Thymus (tissue), 11 donors: Measurements from ENCODE around the gene MTAP. TPM values are rescaled to one million over a fixed set of nuclear protein-coding genes. Genes with fewer than 3 reads are reported as not detected.
A peak's percentile ranks its signal among the peaks of the same experiment; 100 is the strongest.

Experiments used
- DNase-seq, 9 donors: peaks; one replicate each; pipeline ENCODE4 v3.0.0-alpha.2; 2013; ENCODE audit warnings: low spot score in 9 of 9, low read depth in 6 of 9, missing footprints in 1 of 9
- H3K27ac ChIP-seq, 2 donors: one replicate each; pipeline ENCODE4 v1.5.1; 2013; ENCODE audit warnings: control low read depth in 1 of 2, low read depth in 1 of 2, low read length in 1 of 2, mild to moderate bottlenecking in 1 of 2, moderate library complexity in 1 of 2
- H3K27me3 ChIP-seq, 2 donors: one replicate each; pipeline ENCODE4 v1.5.1; 2013; ENCODE audit warnings: low read length in 1 of 2; ENCODE audit not compliant: control insufficient read depth in 2 of 2, insufficient read depth in 1 of 2
- H3K36me3 ChIP-seq, 2 donors: one replicate each; pipeline ENCODE4 v1.5.1; 2013; ENCODE audit warnings: low read length in 1 of 2, mild to moderate bottlenecking in 1 of 2, moderate library complexity in 1 of 2; ENCODE audit not compliant: control insufficient read depth in 2 of 2, insufficient read depth in 2 of 2
- H3K4me1 ChIP-seq, 2 donors: one replicate each; pipeline ENCODE4 v1.5.1; 2013; ENCODE audit warnings: low read length in 2 of 2; ENCODE audit not compliant: control insufficient read depth in 2 of 2, insufficient read depth in 2 of 2
- H3K4me3 ChIP-seq, 2 donors: one replicate each; pipeline ENCODE4 v1.5.1; 2013; ENCODE audit warnings: low read length in 2 of 2, control low read depth in 1 of 2, mild to moderate bottlenecking in 1 of 2
- H3K9me3 ChIP-seq, 2 donors: one replicate each; pipeline ENCODE4 v1.5.1; 2013; ENCODE audit warnings: low read length in 1 of 2, mild to moderate bottlenecking in 1 of 2; ENCODE audit not compliant: control insufficient read depth in 2 of 2, insufficient read depth in 1 of 2
- WGBS: extraction: QIAGEN DNeasy Blood & Tissue Kit; methylation state at CpG from one replicate; pipeline ENCODE4 v1.1.7; 2013; 5-methylcytosine and 5-hydroxymethylcytosine counted together
- polyA plus RNA-seq: library from polyadenylated mRNA; stranded (reverse); fragments of 200-250 nt; gene quantifications from one replicate; pipeline ENCODE4 v1.2.3, GENCODE V29; 2013
- total RNA-seq: library from RNA; stranded (reverse); fragments of 120-200 nt; gene quantifications from one replicate; pipeline ENCODE4 v1.2.4, GENCODE V29; 2013
- donor health status: healthy.

MTAP gene
- total and polyA plus RNA-seq, 2 donors: 12.4 to 20.8 TPM

- Histone ChIP-seq H3K27me3 (peaks cover 72 to 100% of the 10 kb centered on the region in 2 donors), H3K4me1 (peaks cover 3 to 23% of the 10 kb centered on the region in 2 donors), H3K27ac (no peak overlapping the region), H3K9me3 (peaks cover 4 to 20% of the 10 kb centered on the region in 2 donors), H3K36me3 (no peaks in the 10 kb centered on the region), H3K4me3 (no peak overlapping the region)
- 7% methylated on average over 45 of the region's 45 CpGs for WGBS
- no peak for DNase-seq
These were observed 168.6 kb downstream of the MTAP start for GRCh38 chr9:21970800-21971640.

- H3K4me3 ChIP-seq: no peak overlapping the region
- no peaks in the 10 kb centered on the region for H3K36me3 ChIP-seq
- H3K4me1 ChIP-seq: peaks cover 3 to 20% of the 10 kb centered on the region in 2 donors
- H3K9me3 ChIP-seq: peaks cover 4 to 15% of the 10 kb centered on the region in 2 donors
- DNase-seq: no peak
- H3K27me3 ChIP-seq: peaks cover 65 to 100% of the 10 kb centered on the region in 2 donors
- no peak overlapping the region for H3K27ac ChIP-seq
These were observed 169.9 kb downstream of the MTAP start for GRCh38 chr9:21972361-21972760.

GRCh38 chr9:21974343-21974721 is 171.9 kb downstream of the MTAP start:
- H3K27ac ChIP-seq: no peak overlapping the region
- peak in 1 of 9 donors; percentile 19 for DNase-seq
- H3K27me3 ChIP-seq: peaks cover 60 to 99% of the 10 kb centered on the region in 2 donors
- peak overlapping the region in 1 of 2 donors; percentile 58 for H3K4me3 ChIP-seq
- WGBS: 4% methylated on average over 21 of the region's 21 CpGs
- H3K4me1 ChIP-seq: peaks cover 3 to 13% of the 10 kb centered on the region in 2 donors
- H3K36me3 ChIP-seq: no peaks in the 10 kb centered on the region
- H3K9me3 ChIP-seq: peaks cover 0 to 6% of the 10 kb centered on the region in 2 donors

GRCh38 chr9:21974722-21975409 is 172.4 kb downstream of the MTAP start:
- H3K4me3 ChIP-seq: peak overlapping the region; percentile 27 to 58
- H3K27ac ChIP-seq: no peak overlapping the region
- H3K4me1 ChIP-seq: peaks cover 3 to 13% of the 10 kb centered on the region in 2 donors
- H3K36me3 ChIP-seq: no peaks in the 10 kb centered on the region
- peaks cover 60 to 99% of the 10 kb centered on the region in 2 donors for H3K27me3 ChIP-seq
- DNase-seq: peak in 2 of 9 donors; percentile 42 to 72
- peaks cover 0 to 6% of the 10 kb centered on the region in 2 donors for H3K9me3 ChIP-seq
- WGBS: under 1% methylated on average over 51 of the region's 51 CpGs

GRCh38 chr9:21976334-21976875 is 174.0 kb downstream of the MTAP start:
- 31% methylated on average over 19 of the region's 19 CpGs for WGBS
- Histone ChIP-seq H3K27me3 (peaks cover 47 to 94% of the 10 kb centered on the region in 2 donors), H3K36me3 (no peaks in the 10 kb centered on the region)

GRCh38 chr9:21982391-21982790 is 180.0 kb downstream of the MTAP start:
- Histone ChIP-seq H3K36me3 (no peaks in the 10 kb centered on the region), H3K4me1 (no peaks in the 10 kb centered on the region), H3K27me3 (peaks cover 28 to 83% of the 10 kb centered on the region in 2 donors), H3K4me3 (no peak overlapping the region), H3K27ac (no peak overlapping the region), H3K9me3 (no peaks in the 10 kb centered on the region)
- no peak for DNase-seq
- 77% methylated on average over 1 of the region's 1 CpG for WGBS

More at GRCh38 chr9:21976334-21976875, 174.0 kb downstream of the MTAP start:
- Histone ChIP-seq H3K4me3 (no peak overlapping the region), H3K4me1 (peaks cover 3 to 13% of the 10 kb centered on the region in 2 donors), H3K27ac (no peak overlapping the region), H3K9me3 (no peaks in the 10 kb centered on the region)
- DNase-seq: no peak

- no peaks in the 10 kb centered on the region for H3K36me3 ChIP-seq
- H3K9me3 ChIP-seq: no peaks in the 10 kb centered on the region
- no peak for DNase-seq
- no peak overlapping the region for H3K27ac ChIP-seq
- H3K4me3 ChIP-seq: no peak overlapping the region
- peaks cover 26 to 82% of the 10 kb centered on the region in 2 donors for H3K27me3 ChIP-seq
- WGBS: 74% methylated on average over 1 of the region's 1 CpG
- no peaks in the 10 kb centered on the region for H3K4me1 ChIP-seq
These were observed 180.6 kb downstream of the MTAP start for GRCh38 chr9:21982861-21983560.

GRCh38 chr9:21983561-21983935 is 181.1 kb downstream of the MTAP start:
- no peaks in the 10 kb centered on the region for H3K9me3 ChIP-seq
- no peaks in the 10 kb centered on the region for H3K4me1 ChIP-seq
- no peak for DNase-seq
- H3K27me3 ChIP-seq: peaks cover 27 to 83% of the 10 kb centered on the region in 2 donors
- H3K4me3 ChIP-seq: no peak overlapping the region
- no peak overlapping the region for H3K27ac ChIP-seq
- H3K36me3 ChIP-seq: no peaks in the 10 kb centered on the region
- 72% methylated on average over 1 of the region's 1 CpG for WGBS
